Adipocyte (in vitro differentiated cells): ENCODE results near the gene TMEM200A.
A peak's percentile ranks its signal among the peaks of the same experiment; 100 is the strongest.
"Not testable (repeated sequence)": the region's sequence is repeated elsewhere in the genome, so short reads cannot be mapped to it uniquely, and the experiment has no call there.

Experiments used
- DNase-seq: peaks from one replicate; pipeline ENCODE4 v3.0.0-alpha.2; 2015; ENCODE audit warnings: low read depth
- H3K27me3 ChIP-seq: replicated peaks from 2 replicates; pipeline ENCODE4 v1.7.0; 2013; ENCODE audit warnings: mild to moderate bottlenecking, low read length, moderate library complexity; ENCODE audit not compliant: control insufficient read depth, insufficient read depth
- H3K36me3 ChIP-seq: 2 replicates; pipeline ENCODE4 v1.7.0; 2013; ENCODE audit warnings: low read length, mild to moderate bottlenecking, moderate library complexity; ENCODE audit not compliant: control insufficient read depth, insufficient read depth, severe bottlenecking
- H3K4me1 ChIP-seq: 2 replicates; pipeline ENCODE4 v1.7.0; 2013; ENCODE audit warnings: mild to moderate bottlenecking, low read length, moderate library complexity; ENCODE audit not compliant: control insufficient read depth, insufficient read depth
- H3K4me3 ChIP-seq: 2 replicates; pipeline ENCODE4 v1.7.0; 2013; ENCODE audit warnings: mild to moderate bottlenecking, low read length, moderate library complexity
- H3K9ac ChIP-seq: 2 replicates; pipeline ENCODE4 v1.7.0; 2013; ENCODE audit warnings: mild to moderate bottlenecking, low read length, moderate library complexity
- H3K9me3 ChIP-seq: 2 replicates; pipeline ENCODE4 v1.7.0; 2013; ENCODE audit warnings: mild to moderate bottlenecking, low read length, moderate library complexity; ENCODE audit not compliant: control insufficient read depth

Gene TMEM200A

DNA sequence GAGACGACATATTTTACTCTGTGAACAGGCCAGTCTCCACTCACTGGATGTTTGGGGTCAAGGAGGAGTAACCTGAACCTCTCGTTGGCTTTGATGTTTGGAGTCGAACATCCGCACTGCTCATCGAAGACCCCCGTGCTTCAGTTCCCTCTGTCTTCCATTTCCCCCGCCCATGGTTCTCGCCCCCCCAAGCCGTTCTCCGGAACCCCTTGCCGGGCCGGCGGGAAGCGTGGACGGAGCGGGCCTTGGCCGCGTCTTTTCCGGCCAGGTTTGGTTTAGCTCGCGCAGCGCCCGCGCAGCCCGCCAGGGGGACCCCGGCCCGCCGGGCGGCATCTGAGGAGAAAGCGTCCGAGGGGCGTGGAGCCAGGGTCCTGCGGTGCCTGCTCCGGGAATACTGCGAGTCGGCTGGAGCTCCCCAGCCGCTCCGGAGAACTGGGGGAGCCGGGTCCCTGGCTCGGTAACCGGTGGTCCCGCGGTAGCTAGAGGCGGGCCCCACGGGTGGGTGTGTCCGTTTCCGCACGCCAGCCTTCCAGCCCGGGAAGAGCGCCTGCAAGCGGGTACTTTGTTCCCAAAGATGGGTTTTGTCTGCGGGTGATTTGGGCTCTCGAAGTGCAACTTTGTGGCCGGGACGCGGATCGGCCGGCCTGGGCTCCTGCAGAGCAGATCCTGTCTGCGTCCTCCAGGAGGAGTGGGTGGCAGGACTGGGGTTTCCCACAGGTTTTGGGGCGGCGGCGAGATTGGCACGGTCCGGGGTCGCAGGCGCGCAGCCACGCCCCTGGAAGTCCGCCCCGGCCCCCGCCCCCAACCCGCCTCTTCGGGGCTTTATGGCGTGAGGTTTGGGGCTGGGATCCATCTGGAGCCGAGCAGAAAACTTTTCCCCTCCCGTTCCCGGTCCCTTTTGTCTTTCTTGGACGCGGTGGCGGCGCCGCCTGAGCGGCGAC, at the start of gene TMEM200A:
Gene TMEM200A (plus strand): TSS at position 852 of the 941 bp plus-strand sequence. CDS start 74,406 bp downstream, outside the sequence.
- peak within 1 kb of the TSS; percentile 95 for H3K9ac ChIP-seq
- peaks cover 8% of the 10 kb centered on the region for H3K4me1 ChIP-seq
- H3K27me3 ChIP-seq: no peaks in the 10 kb centered on the region
- peak within 1 kb of the TSS; percentile 94 for H3K4me3 ChIP-seq
- DNase-seq: peak; percentile 92
- H3K9me3 ChIP-seq: no peaks in the 10 kb centered on the region
- no peaks in the 10 kb centered on the region for H3K36me3 ChIP-seq

DNA sequence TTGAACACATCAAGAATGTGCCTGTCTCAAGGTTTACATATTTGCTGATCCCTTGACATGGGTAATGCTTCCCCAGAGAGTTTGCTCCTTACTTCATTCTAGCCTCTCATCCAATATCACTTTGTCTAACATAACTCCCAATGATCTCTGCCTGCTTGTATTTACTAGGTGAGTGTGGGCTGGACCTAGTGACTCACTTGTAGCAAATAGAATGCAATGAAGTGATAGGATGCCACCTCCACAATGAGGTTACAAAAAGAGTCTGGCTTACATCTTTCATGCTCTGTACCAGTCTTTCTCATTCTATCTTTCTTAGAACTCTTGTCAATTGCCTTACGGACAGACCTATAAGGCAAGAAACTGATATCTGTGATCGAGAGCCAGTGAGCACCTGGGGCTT, 44.9 kb upstream of the TMEM200A start:
- peaks cover 16% of the 10 kb centered on the region for H3K4me1 ChIP-seq
- H3K9me3 ChIP-seq: no peaks in the 10 kb centered on the region
- H3K4me3 ChIP-seq: no peak overlapping the region
- no peak overlapping the region for H3K9ac ChIP-seq
- no peaks in the 10 kb centered on the region for H3K27me3 ChIP-seq
- DNase-seq: no peak
- H3K36me3 ChIP-seq: no peaks in the 10 kb centered on the region

DNA sequence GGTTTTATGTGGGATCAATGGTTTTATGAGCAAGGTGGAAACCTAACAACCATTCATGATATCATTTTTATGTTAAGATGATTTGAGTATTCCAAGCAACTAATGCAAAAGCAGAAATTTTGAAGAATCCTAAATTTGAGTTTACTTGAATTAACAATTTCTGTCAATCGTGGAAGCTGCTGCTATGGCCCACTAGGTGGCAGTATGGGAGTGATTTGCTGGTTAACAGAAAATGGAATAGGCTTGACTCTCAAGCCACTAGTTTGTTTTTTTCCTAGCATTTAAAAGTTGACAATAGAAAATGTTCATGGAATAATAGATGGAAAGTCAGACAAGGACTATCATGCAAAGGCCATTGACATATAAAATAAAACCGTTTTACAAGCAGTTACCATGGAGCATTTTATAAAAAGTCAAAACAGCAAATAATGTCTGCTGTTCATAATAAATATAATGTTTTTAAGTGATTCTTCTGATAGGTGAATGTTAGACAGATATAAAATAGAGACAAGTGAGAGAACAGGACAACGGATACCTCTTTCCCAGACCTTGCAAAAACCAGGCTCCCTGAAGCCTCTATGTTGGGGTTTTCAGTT, 43.0 kb upstream of the TMEM200A start:
- Histone ChIP-seq H3K9me3 (no peaks in the 10 kb centered on the region), H3K9ac (peak overlapping the region; percentile 50), H3K4me1 (peaks cover 16% of the 10 kb centered on the region), H3K36me3 (no peaks in the 10 kb centered on the region), H3K27me3 (no peaks in the 10 kb centered on the region), H3K4me3 (no peak overlapping the region)
- DNase-seq: peak; percentile 90

DNA sequence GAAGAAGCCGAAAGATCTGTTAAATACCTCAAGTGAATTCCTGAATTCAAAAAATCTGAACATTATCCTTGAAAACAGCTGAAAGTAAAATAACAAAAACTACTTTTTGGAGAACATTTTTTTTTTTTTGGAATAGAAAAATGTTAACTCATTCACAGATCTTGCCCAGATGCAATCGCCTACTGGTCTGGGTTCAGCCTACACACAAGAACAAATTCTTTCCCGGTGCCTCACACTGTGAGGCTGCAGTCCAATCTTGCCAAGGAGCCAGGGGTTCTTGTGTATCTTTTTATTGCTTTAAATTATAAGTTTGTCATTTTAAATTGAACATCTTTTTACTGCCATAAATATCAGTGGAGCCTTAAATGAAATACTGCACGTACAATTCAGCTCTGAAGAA, 41.2 kb upstream of the TMEM200A start:
- peak; percentile 82 for DNase-seq
- H3K9me3 ChIP-seq: no peaks in the 10 kb centered on the region
- H3K4me1 ChIP-seq: peaks cover 16% of the 10 kb centered on the region
- no peaks in the 10 kb centered on the region for H3K36me3 ChIP-seq
- no peaks in the 10 kb centered on the region for H3K27me3 ChIP-seq
- peak overlapping the region; percentile 18 for H3K4me3 ChIP-seq
- H3K9ac ChIP-seq: peak overlapping the region; percentile 75

DNA sequence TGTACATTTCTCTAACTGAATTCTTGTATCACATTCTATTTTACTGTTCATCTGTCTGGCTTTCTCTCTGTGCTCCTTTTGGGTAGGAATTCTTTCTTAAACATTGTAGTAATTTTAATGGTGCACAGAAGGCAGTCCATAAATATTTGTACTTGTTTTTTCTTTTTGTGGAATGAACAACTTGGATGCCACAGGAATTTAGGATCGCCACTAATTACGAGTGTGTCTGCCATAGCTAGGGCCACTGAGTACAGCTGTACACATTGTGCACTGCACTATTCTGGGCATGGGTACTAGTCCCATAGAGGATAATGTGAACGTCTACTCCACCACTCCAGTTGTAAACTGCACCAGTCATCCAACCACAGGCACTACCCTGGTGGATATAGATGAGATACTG, 39.3 kb upstream of the TMEM200A start:
- no peaks in the 10 kb centered on the region for H3K9me3 ChIP-seq
- H3K9ac ChIP-seq: no peak overlapping the region
- peaks cover 16% of the 10 kb centered on the region for H3K4me1 ChIP-seq
- DNase-seq: peak; percentile 32
- no peaks in the 10 kb centered on the region for H3K27me3 ChIP-seq
- no peak overlapping the region for H3K4me3 ChIP-seq
- H3K36me3 ChIP-seq: no peaks in the 10 kb centered on the region

DNA sequence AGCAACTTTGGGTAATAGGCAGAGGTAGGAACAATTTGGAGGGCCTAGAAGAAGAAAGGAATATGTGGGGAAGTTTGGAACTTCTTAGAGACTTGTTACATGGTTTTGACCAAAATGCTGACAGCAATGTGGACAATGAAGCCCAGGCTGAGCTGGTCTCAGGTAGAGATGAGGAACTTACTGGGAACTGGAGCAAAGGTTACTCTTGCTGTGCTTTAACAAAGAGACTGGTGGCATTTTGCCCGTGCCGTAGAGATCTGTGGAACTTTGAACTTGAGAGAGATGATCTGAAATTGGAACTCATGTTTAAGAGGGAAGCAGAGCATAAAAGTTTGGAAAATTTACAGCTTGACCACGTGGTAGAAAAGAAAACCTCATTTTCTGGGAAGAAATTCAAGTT, 28.3 kb upstream of the TMEM200A start:
- DNase-seq: no peak
- no peaks in the 10 kb centered on the region for H3K36me3 ChIP-seq
- H3K27me3 ChIP-seq: no peaks in the 10 kb centered on the region
- H3K4me3 ChIP-seq: no peak overlapping the region
- no peaks in the 10 kb centered on the region for H3K9me3 ChIP-seq
- H3K4me1 ChIP-seq: no peaks in the 10 kb centered on the region
- H3K9ac ChIP-seq: no peak overlapping the region

DNA sequence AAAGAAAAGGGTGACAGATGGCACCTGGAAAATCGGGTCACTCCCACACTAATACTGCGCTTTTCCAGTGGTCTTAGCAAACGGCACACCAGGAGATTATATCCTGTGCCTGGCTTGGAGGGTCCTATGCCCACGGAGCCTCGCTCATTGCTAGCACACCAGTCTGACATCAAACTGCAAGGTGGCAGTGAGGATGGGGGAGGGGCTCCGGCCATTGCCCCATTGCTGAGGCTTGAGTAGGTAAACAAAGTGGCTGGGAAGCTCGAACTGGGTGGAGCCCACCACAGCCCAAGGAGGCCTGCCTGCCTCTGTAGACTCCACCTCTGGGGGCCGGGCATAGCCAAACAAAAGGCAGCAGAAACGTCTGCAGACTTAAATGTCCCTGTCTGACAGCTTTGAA, 19.5 kb upstream of the TMEM200A start:
- H3K36me3 ChIP-seq, H3K9ac ChIP-seq, H3K9me3 ChIP-seq, DNase-seq, H3K4me1 ChIP-seq, H3K27me3 ChIP-seq, H3K4me3 ChIP-seq: not testable (repeated sequence)

DNA sequence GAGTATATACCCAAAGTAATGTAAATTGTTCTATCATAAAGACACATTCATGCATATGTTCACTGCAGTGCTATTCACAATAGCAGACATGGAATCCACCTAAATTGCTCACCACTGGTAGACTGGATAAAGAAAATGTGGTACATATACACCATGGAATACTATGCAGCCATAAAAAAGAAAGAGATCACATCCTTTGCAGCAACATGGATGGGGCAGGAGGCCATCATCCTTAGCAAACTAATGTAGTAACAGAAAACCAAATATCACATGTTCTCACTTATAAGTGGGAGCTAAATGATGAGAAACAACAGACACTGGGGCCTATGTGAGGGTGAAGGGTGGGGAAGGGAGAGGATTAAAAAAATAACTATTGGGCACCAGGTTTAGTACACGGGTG, 11.5 kb upstream of the TMEM200A start:
- no peak overlapping the region for H3K9ac ChIP-seq
- H3K36me3 ChIP-seq: no peaks in the 10 kb centered on the region
- no peak overlapping the region for H3K4me3 ChIP-seq
- no peaks in the 10 kb centered on the region for H3K27me3 ChIP-seq
- no peaks in the 10 kb centered on the region for H3K4me1 ChIP-seq
- H3K9me3 ChIP-seq: no peaks in the 10 kb centered on the region
- DNase-seq: no peak

DNA sequence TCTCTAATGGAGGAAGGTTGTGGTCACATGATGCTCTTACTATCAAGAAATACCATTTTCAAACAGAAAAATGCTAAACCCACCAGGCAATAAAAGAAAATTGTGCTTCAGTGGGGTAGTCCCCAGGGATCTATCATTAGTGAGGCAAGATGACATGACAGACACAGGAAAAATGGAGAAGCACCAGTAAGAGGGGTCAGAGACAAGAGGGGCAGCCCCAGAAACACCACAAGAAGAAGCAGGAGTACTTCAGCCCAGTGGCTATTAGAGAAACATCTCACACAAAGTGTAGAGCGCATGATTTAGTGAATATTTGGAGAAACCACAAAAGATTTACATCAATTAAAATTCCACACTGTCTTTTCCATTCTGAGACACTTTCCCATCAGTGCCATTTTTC, 10.2 kb upstream of the TMEM200A start:
- Histone ChIP-seq H3K36me3 (no peaks in the 10 kb centered on the region), H3K27me3 (no peaks in the 10 kb centered on the region), H3K4me3 (no peak overlapping the region), H3K4me1 (no peaks in the 10 kb centered on the region), H3K9ac (no peak overlapping the region), H3K9me3 (no peaks in the 10 kb centered on the region)
- DNase-seq: no peak

DNA sequence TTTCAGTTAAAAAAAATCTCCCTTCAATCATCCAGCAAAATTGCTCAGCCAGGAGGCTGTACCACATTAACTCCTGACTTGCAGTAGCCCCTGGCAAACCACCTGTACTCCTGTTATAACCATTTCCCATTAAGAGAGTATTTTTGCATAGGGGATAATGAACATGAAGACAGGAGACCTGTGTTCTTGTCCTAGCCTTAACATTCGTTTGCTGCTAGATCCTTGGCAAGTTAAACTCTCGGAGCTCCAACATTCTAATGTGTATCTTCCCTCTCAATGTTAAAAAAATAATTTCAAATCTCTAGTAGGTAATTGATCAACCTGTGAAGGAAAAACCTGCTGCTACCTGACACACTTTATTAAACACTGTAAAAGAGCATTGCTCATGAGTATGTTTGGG, 8.4 kb upstream of the TMEM200A start:
- Histone ChIP-seq H3K36me3 (no peaks in the 10 kb centered on the region), H3K27me3 (no peaks in the 10 kb centered on the region), H3K4me1 (no peaks in the 10 kb centered on the region), H3K4me3 (no peak overlapping the region), H3K9me3 (no peaks in the 10 kb centered on the region), H3K9ac (no peak overlapping the region)
- DNase-seq: no peak

DNA sequence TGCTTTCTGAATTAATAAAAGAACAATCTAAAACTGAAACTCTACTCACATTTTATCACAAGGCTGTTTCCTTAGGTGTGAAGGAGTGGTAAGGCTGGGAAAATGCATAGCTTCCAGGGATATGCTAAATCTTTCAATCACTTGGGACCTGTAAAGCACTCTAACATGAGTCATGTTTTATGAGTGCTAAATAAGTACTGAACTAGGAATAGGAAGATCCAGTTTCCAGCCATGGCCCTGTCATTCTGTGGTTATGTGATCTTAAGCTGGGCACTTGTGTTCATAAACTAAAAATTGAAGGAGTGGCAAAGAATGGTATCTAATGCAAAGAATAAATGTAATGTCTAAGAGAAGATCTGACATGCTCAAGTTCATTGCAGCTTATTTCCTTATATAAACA, 6.1 kb upstream of the TMEM200A start:
- Histone ChIP-seq H3K4me1 (no peaks in the 10 kb centered on the region), H3K9ac (no peak overlapping the region), H3K4me3 (no peak overlapping the region), H3K36me3 (no peaks in the 10 kb centered on the region), H3K27me3 (no peaks in the 10 kb centered on the region), H3K9me3 (no peaks in the 10 kb centered on the region)
- no peak for DNase-seq
